ENCODE data around the gene ZBTB16. TPM values are rescaled to one million over a fixed set of nuclear protein-coding genes. Genes with fewer than 3 reads are reported as not detected.

The ZBTB16 gene
- total RNA-seq, 1 donor from 2014 or later = 25.4 TPM

GRCh38 chr11:114209343-114209742 is 149.8 kb downstream of the ZBTB16 start:
- no peak for DNase-seq (ENCODE audit: low spot score)
- intact Hi-C loops (cut with DNase I) = no loop called here

DNA sequence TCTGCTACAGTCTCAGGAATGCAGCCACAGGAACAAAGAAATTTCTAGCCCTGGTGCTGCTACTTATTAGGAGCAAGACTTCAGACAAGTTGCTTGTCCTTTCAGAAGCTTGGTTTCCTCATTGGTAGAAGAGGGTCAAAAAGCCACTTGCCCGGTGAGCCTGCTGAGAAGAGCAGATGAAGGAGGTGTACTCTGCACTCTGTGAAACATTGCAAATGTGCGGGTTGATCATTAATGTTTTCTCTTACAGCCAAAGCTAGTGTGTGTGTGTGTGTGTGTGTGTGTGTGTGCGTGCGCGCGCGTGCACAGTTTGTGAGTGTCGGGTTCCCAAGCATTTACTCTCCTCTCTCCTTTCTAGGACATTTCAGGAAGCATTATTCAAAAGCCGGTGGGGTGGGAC is 150.4 kb downstream of the ZBTB16 start:
- no peak for DNase-seq (ENCODE audit: low spot score)
- intact Hi-C loops (cut with DNase I) = no loop called here

DNA sequence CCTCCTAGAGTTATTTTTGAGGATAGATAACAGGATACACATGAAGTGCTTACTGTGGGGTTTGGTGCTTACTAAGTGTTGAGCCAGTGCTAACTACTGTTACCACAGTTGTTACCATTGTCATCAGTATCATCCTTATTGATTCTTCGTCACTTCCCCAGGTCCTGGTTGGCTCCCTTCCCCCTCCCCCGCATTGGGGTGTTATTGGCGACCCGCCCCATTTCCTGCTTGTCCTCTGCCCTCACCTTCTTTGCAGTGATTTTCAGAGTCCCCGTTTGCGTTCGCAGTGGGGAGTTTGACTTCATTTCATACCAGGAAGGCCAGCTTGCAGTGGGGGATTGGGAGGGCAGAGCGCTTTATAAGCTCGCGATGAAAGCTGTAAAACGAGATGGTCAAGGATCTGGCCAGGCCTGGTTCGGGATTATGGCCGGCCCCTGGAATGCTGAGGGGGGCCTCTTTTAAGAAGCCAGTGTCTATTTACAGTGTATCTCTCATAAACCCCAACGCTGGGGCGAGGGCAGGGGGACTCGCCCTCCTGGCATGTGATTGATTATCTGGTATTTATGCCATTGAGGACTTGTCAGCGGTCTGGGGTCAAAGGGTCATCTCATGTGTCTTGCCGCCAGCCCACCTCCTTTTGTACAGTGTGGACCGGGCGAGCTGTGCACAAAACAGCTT is 152.1 kb downstream of the ZBTB16 start:
- no peak for DNase-seq (ENCODE audit: low spot score)
- intact Hi-C loops (cut with DNase I) = no loop called here

- no peak for DNase-seq (ENCODE audit: low spot score)
- intact Hi-C loops (cut with DNase I) = loop anchor here (2.0 kb wide), 1 partner anchor 15 kb away; no protein-coding TSS in a partner anchor
Observed at GRCh38 chr11:114213622-114214021, 154.1 kb downstream of the ZBTB16 start.

DNA sequence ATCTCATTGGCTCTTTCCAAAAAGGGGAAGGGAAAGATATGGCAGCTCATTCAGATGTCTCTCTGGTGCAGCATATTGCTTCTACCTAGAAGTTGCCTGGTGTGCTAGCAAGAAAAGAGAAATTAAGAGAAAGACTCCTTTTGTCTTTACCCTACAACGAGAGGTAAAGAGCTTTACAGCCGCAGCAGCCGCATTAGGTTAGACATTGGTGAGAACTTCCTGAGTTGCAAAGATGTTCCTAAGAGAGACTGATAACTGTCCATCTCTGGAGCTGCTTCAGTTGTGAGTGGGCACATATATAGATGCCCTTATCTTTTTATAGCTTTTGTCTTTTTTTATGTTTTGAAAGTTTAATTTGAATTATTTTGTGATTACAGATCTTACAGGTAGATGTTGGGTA is 155.9 kb downstream of the ZBTB16 start:
- intact Hi-C loops (cut with DNase I) = loop anchor here (2.0 to 5.0 kb wide), 2 partner anchors 17 to 42 kb away; no protein-coding TSS in a partner anchor
- no peak for DNase-seq (ENCODE audit: low spot score)

DNA sequence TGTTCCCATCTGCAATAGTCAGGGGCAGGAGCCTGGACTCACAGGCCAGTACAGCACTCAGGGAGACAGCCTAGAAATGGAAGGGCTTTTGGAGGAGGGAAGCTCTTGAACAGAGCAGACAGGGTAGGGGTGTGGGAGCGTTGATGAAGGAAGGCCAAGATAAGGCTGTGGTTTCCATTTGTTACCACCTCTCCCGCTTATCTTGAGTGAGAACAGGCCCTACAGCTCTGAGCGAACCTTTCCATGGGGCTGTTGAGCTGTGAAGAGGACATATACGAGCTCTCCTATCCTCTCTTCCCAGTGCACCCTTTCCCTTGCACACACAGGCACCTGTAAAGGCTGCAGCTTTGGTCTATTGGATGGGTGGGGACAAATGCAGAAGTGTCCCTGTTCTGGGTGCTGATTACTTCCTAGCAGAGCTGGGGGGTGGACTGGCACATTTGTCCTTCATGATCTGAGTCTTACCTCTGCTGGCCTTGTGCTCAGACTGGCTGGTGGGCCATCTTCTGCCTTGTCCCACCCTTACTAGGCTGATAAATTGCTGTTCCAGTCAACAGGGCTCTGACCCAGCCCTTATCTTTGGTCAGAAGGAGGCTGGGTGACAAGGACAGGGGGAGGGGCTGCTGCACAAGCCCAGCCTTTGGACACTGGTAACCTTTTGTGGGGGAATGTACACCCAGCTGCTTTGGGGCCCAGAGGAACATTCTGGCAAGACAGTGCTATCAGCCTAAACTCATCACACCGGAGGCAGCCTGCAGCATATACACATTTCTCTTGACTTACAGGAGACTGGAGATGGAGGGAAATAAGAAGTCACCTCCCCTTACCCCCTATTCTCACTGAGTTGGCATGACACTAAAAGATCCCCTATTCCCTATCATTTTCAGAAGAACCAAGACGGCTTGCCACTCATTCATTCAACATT is 156.6 kb downstream of the ZBTB16 start:
- intact Hi-C loops (cut with DNase I) = loop anchor here (2.0 to 5.0 kb wide), 2 partner anchors 17 to 41 kb away; no protein-coding TSS in a partner anchor
- DNase-seq (ENCODE audit: low spot score) = no peak

DNA sequence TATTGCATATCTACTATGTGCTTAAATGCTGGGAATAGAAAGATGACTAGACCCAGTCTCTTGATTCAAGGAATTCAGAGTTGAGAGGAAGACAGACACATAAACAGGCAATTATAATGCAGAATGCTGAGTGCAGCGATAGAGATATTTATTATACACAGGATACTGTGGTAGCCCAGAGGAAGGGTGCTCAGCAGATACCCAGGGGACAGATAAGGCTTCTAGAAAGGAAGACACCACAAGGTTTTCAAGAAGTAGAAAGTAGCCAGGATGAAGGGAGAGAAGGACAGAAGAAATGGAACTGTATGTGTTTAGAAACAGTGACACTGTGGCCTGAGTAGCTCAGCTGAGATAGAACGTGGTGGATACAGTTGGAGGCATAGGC is 157.3 kb downstream of the ZBTB16 start:
- DNase-seq (ENCODE audit: low spot score) = no peak
- intact Hi-C loops (cut with DNase I) = loop anchor here (5.0 kb wide), 1 partner anchor 41 kb away; no protein-coding TSS in a partner anchor

DNA sequence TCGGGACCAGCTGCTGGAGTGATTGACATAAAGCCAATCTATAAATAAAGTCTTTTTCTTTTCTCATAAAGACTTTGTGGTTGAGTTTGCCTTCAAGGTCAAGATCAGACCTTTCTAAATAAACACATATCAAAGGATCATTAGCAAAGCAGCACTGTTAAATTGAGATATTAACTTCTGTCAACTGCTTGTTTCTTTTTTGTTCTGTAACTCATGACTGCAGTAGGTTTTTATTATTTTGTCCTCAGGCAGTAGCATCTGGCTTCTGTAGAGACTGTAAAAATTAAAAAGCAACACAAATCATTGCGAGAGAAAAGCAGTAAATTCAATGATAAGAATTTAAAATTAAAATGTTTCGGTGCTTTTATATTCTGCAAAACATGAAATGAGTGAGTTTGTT is 159.0 kb downstream of the ZBTB16 start:
- intact Hi-C loops (cut with DNase I) = loop anchor here (5.0 kb wide), 1 partner anchor 39 kb away; no protein-coding TSS in a partner anchor
- DNase-seq (ENCODE audit: low spot score) = no peak

DNA sequence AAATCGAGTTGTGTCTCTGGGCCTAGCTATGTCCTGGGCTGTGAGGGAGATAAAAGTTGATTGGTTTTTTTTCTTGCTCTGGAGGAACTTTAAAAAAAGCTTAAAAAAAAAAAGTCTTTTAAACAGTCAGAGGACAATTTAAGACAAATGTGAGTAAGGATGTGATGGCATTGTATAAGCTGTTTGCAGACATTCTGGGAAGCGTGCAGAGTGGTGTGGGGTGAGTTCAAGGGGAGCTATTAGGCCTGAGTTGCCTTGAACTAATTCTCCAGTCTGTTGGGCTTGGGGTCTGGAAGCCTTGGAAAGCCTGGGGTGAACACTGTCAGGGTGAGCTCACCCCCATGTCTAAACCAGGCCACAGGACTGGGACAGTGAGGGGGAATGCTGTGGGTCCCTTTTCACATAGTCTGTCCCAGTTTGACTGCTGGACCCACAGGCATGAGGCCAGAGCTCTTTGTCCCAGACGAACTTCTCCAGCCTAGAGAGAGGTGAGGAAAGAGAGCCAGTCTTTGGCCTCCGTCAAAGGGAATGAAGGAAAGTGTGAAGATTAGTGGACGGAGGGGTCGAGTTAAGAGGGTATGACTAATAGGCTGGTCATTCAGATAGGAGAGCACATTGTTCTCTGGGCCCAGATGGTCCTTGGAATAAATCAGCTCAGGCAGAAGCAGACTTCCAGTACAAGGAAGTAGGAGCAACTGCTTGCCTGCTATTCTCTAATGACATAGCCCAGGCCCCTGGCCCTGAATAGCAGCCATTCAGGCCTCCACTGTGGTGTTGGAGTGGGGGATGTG is 160.2 kb downstream of the ZBTB16 start:
- no peak for DNase-seq (ENCODE audit: low spot score)
- intact Hi-C loops (cut with DNase I) = loop anchor here (5.0 kb wide), 1 partner anchor 38 kb away; no protein-coding TSS in a partner anchor

DNA sequence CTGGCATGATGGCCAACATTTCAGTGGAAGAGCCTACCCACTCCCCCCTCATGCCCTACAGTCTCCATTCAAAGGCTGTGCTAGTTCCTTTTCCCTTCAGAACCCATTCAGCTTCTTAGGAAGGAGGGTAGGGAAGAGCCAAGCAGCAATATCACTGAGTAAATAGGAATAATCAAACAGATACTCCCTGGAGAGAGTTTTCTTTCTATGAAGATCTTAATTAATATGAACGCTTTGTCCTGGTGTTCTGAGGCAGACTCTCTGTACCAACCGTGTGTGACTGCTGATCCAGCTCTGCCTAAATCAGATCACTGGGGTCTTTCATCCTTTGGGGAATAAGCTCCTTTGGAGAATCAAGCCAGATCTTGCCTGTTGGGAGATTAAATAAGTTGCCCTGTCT is 161.5 kb downstream of the ZBTB16 start:
- DNase-seq (ENCODE audit: low spot score) = no peak
- intact Hi-C loops (cut with DNase I) = no loop called here

- intact Hi-C loops (cut with DNase I) = no loop called here
- no peak for DNase-seq (ENCODE audit: low spot score)
Observed at GRCh38 chr11:114225661-114226060, 166.2 kb downstream of the ZBTB16 start.

DNA sequence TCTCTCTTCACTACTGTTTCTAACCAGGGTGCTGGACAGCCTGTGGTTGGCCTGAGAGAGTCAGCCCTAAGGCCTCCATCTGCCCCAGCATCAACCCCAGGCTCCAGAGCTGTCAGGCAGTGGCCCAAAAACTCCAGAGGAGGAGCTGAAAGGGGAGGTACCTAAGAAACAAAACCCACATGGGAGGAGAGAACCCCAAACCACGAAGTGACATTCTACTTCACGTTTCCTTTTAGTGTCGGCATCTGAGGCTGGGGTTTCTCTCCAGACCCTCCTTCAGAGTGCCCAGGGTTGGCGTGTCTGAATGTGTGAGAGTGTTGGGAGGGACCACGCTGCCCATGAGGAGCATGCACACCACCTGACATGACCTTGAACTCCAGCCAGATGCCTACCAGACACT is 166.8 kb downstream of the ZBTB16 start:
- no peak for DNase-seq (ENCODE audit: low spot score)
- intact Hi-C loops (cut with DNase I) = no loop called here

DNA sequence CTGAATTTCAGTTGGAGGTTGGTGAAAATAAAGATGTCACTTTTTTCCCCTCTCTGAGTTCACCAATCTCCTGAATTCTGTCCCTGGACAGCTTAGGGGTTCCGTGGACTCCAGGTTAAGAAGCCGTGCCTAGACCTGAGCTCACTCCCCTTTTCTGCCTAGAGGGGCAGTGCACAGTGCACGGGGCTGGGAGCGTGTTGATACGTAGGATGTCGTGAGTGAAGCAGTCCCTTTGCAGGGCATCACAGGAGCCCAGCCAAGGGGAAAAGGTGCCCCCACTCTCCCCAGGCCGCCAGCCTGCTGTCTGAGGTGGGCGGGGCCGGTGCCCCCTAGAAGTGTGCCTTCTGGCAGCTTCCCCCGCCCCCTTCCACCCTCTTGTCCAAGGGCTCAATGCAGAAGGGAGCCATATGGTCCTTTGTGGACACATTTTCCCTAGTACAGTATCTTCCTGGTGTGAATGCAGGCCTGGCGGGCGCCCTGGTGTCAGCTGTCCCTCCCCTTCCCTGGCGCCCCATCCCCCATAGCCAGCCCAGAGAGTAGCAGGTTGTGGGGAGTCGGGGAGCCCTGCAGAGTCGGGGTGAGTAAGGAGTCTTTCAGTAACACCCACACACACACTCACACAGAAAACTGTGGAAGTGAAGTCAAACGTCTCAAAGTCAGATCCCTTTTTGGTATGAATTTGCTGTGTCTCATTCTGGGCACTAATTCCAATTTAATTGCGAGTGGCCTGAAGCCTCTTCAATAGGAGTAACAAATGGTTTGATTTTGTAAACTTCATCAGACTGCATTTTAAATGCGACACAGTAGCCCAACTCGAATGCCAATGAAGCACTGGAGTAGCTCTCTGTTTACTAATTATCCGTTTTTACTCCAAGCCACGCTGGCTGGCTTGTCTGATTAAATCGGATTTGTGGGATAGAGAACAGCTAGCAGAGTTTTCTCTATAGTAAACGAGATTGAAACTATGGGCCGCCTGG is 169.2 kb downstream of the ZBTB16 start:
- no peak for DNase-seq (ENCODE audit: low spot score)
- intact Hi-C loops (cut with DNase I) = no loop called here

DNA sequence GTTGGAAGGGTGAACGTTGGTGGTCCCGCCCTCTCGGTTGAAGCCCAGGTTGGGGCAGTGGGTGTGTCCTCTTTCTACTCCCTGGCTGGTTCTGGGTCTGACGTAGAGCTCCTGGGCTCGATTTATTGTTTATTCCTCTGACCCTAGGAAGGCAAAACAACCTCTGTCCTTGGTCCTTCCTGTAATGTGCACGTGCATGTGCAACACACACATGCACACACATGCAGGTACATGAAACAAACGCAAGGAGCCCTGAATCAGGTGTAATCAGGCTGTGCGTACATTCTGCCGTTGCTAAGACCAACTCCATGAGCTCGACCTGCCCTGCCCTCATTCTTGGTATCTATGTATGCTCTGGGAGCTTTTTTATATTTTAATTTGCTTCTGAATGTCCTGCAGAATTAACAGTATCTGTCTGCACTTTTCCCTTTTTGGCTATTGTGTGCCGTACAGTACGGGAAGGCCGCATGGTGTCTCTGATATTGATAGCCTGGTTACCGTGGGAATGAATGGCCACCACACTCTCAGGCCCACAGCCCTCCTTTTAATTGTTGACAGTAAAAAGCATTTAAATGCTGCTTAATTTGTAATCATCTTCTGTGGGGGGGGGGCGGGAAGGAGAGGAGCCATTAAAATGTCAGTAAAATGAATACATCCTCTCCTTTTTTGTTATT is 170.7 kb downstream of the ZBTB16 start:
- intact Hi-C loops (cut with DNase I) = no loop called here

DNA sequence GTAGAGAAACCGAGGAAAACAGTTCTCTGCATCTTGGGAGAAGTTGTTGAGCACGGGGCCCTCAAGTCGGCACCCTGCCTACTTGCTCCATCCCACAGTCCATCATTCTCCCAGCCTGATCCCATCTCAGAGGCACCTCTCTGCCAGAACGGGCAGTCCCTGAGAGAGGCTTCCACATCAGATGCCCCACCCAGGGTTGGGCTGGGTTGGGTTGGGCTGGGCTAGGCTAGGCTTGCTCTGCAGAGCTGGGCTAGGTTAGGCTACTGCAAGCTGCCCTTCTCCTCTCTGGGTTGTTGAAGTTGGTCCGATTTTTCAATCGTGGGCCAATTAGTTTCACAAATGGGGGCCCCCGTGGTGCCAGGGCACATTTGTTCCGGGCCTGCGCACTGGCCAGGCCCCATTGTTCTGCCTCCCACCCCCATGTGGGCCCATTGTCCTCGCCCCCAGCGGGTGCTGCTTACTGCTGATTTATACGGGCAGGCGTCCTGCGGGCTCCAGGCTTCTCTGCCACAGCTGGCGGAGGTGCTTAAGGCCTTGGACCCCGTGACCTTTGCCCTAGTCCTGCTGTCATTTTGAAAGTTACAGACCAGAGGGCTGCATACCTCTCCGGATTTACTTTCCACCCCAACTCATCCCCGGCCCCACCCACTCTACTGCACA is 173.0 kb downstream of the ZBTB16 start:
- intact Hi-C loops (cut with DNase I) = no loop called here
- DNase-seq (ENCODE audit: low spot score) = no peak

More for the DNA sequence above, 170.7 kb downstream of the ZBTB16 start:
- DNase-seq (ENCODE audit: low spot score) = no peak

- no peak for DNase-seq (ENCODE audit: low spot score)
- intact Hi-C loops (cut with DNase I) = no loop called here
Observed at GRCh38 chr11:114233755-114234154, 174.2 kb downstream of the ZBTB16 start.

GRCh38 chr11:114236829-114237228 is 177.3 kb downstream of the ZBTB16 start:
- DNase-seq (ENCODE audit: low spot score) = no peak
- intact Hi-C loops (cut with DNase I) = no loop called here

Data from cardiac septum (tissue), 1 donor.